ENCODE measurements around the gene ZNRD2.
"Not testable (repeated sequence)": the region's sequence is repeated elsewhere in the genome, so short reads cannot be mapped to it uniquely, and the experiment has no call there.

Gene ZNRD2

GRCh38 chr11:65555693-65556231 lies 14.5 kb upstream of the ZNRD2 start:
- DNase-seq (ENCODE audit: low read depth), result peak; percentile 90

DNA sequence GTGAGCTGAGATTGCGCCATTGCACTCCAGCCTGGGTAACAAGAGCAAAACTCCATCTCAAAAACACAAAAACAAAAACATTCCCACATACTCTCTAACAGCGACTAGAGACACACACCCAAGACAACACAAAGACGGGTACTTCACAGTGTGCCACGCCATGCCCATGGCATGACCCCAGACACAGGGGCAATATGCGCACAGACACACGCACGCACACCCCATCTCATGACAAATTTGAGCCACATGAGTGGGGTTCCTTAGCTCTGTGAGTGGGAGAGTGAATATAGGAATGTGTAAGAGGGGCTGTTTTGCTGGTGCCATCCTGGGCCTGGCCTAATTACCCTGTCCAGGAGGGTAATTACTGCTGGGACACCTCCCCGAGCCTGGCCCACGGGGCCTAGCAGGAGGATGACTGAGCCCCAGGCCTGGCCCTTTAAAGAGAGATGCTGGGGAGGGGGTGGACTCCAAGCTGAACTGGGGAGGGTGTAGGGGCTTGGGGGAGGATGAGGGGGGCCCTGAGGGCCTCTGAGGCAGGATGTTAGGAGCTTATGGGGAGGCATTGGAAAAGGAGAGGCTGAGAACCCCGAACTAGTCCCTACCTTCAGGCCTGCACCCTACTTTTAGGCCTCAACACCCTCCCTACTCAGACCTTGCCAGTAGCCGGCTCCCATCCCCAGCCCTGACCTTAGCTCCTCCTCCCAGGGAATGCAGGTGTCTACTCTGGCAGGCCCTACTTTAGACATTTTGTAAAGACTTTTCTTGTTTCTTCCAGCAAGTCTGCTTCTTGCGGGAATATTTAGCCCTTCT lies 13.6 kb upstream of the ZNRD2 start:
- DNase-seq (ENCODE audit: low read depth), result no peak

DNA sequence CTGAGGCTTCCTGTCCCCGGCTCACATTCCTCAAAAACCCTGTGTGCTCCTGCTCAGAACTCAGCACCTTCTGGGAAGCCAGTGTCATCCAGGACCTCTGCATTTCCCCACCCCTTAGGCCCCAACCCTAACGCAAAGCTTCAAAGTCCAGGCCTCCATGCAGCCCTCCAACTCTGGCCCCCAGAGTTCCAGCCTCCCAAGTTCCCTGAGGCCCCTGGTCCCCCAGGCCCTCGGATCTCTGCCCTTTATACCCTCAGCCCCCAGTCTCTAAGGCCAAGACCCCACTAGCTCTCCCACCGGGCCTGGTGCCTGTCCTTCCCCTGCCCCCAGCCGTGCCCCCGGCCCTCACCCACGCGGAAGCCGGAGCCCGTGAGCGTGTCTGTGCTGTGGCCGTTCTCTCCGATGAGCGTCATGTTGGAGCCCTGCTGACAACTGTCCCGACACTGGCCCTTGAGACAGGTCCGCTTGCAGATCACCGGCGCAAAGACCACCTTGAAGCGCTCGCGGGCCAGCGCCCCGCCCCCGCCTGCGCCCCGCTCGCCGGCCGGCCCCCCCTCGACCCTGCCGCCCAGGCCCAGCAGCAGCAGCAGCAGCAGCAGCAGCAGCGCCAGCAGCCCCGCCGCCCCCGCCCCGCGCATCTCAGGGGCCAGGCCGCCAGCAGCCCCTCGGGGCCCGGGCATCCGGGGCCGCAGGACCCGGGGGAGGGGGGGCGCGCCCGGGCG lies 12.8 kb upstream of the ZNRD2 start:
- DNase-seq (ENCODE audit: low read depth), result no peak

- DNase-seq (ENCODE audit: low read depth), result peak; percentile 71
These were observed 12.0 kb upstream of the ZNRD2 start, which contains the start of gene LTBP3 for GRCh38 chr11:65558002-65558929. LTBP3 (minus strand) TSS chr11:65558359; CDS start chr11:65557959, 400 bp downstream.

- no peak for DNase-seq (ENCODE audit: low read depth)
These were observed 11.3 kb upstream of the ZNRD2 start for GRCh38 chr11:65558930-65559509.

- no peak for DNase-seq (ENCODE audit: low read depth)
These were observed 10.7 kb upstream of the ZNRD2 start for GRCh38 chr11:65559535-65559934.

DNA sequence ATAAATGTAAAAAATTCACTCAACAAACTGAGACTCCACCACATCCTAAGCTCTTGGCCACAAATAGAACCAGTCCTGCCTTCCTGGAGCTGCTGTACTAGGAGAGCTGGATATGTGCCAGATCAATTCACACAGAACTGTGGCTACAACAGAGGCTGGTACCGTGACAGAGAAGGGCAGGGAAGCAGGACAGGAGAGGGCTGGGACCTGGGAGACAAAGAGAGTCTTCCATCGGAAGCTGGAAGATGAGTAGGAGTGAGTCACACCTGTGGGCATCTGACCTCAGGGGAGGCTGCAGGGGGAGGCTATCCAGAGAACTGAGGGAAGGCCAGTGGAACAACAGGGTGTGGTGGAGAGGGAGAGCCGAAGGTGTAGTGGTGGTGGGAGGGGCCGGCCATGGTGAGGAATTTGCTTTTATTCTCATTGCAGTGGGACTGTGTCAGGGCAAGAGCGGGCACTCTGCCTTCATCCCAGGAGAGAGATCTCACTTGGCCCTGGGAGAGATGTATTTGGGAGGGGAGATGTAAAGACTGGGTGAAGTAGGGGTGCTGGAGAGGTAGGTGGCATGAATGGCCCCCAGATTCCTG lies 10.2 kb upstream of the ZNRD2 start:
- no peak for DNase-seq (ENCODE audit: low read depth)

- no peak for DNase-seq (ENCODE audit: low read depth)
These were observed 9.5 kb upstream of the ZNRD2 start for GRCh38 chr11:65560555-65561418.

- DNase-seq (ENCODE audit: low read depth), result no peak
These were observed 8.3 kb upstream of the ZNRD2 start for GRCh38 chr11:65562020-65562419.

- DNase-seq (ENCODE audit: low read depth), result no peak
These were observed 7.5 kb upstream of the ZNRD2 start for GRCh38 chr11:65562788-65563187.

DNA sequence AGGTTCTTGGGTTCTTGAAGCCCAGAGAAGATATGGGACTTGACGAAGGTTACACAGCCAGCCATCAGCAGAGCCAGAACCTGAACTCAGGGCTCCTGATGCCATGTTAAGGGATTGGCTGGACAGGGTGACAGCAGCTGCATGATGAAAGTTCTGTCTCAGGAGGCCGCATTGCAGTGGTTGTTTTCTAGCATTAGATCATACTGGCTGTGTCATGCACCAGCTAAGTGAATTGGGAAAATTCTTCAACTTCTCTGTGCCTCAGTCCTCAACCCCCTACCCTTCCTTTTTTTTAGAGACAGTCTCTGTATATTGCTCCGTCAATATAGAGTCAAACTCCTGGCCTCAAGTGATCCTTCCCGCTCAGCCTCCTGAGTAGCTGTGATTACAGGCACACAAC lies 6.7 kb upstream of the ZNRD2 start:
- DNase-seq (ENCODE audit: low read depth), result no peak

GRCh38 chr11:65564879-65565559 lies 5.3 kb upstream of the ZNRD2 start:
- DNase-seq (ENCODE audit: low read depth), result not testable (repeated sequence)

DNA sequence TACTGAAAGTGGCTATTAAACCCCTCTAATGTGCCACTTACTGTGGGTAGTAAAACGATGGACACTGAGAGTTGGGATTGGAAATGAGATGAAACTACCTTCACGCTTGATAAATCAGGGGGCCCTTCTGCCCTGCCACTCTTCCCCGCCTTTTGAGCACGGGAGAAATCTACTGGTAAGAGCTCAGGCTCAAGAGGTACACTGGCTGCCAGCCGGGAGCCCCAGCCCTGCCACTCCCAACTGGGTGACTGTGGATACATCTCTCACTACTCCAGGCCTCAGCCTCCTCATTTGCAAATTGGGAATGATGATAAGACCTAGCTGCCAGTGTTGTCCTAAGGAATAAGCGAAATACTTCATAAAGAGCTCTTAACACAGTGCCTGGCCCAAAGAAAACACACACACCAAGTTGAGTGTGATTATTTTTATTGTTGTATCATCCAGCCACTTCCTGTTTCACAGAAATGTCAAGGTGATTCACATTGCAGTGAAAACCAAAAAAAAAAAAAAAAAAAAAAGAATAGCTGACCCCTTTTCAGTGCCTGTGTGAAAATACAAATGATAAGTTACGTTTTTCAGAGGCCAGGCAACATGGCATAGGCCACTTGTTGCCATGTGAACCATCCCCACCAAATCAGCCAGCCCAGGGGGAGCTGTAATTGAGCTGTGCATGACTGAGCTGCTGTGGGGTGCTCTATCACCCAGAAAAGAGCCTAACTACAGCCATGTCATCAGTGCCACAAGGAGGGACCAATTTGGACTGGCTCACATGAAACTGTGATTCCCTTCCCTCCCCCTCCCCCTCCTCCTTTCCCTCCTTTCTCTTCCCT lies 4.4 kb upstream of the ZNRD2 start:
- no peak for DNase-seq (ENCODE audit: low read depth)

DNA sequence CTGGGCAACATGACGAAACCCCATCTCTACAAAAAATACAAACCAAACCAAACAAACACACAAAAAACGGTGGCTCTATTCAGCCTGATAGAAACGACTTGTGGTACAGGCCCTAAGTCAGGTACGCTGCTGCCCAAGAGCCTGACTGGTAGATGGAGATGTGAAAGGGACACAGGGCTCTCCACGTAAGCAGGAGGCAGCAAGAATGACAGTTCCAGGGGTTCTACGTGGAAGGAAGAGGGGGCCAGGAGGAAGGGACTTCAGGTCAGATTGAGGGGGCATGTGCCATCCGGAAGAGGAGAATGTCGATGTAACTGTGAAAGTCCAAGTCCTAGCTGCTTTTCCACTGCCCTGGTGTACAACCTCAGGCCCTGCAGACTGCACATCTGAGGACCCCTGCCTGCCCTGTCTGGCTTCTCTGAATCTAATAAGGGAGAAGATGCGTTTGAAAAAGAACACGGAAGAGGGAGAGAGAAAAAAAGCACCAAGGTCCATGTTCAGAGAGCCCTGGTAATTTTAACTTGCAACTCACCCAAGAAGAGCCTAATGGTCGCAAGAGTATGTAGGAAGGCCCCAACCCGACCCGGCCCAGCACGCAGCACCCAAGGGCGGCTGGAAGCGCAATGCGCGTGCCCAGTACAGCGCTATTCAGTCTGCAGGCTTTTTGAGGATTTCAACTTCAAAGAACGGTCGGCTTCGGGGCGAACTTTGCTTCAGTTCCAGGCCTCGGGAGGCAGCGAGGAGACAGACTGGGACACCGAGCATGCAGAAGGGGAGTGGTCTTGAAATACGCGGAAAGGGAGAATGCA lies 909 bp upstream of the ZNRD2 start:
- no peak for DNase-seq (ENCODE audit: low read depth)

DNA sequence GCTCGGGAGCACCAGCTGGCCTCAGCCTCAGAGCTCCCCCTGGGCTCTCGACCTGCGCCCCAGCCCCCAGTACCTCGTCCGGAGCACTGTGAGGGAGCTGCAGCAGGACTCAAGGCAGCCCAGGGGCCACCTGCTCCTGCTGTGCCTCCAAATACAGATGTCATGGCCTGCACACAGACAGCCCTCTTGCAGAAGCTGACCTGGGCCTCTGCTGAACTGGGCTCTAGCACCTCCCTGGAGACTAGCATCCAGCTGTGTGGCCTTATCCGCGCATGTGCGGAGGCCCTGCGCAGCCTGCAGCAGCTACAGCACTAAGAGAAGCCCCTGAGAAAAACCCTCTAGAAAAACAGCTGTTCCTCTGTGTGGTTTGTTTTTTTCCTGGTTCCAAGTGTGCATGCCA lies 1.1 kb downstream of the ZNRD2 start:
- no peak for DNase-seq (ENCODE audit: low read depth)

GRCh38 chr11:65571940-65572339 lies 1.7 kb downstream of the ZNRD2 start:
- DNase-seq (ENCODE audit: low read depth), result no peak

GRCh38 chr11:65572356-65573051 lies 2.2 kb downstream of the ZNRD2 start, which contains the start of gene FAM89B:
FAM89B (plus strand) TSS chr11:65572538; CDS start chr11:65572670, 132 bp downstream.
- peak; percentile 70 for DNase-seq (ENCODE audit: low read depth)

Data from GM04504 (cell line).